ENCODE results near the gene XYLT1. TPM values are rescaled to one million over a fixed set of nuclear protein-coding genes. Genes with fewer than 3 reads are reported as not detected.
"Not testable (repeated sequence)": the region's sequence is repeated elsewhere in the genome, so short reads cannot be mapped to it uniquely, and the experiment has no call there.

XYLT1 gene
- total RNA-seq, 2 donors from 2014 or later: 26.4 to 41.9 TPM

- H3K4me3 Mint-ChIP-seq: no peak overlapping the region
- no peaks in the 10 kb centered on the region for H3K27me3 Mint-ChIP-seq
- ATAC-seq: no peak
- H3K36me3 Mint-ChIP-seq: no peaks in the 10 kb centered on the region
- H3K4me1 Mint-ChIP-seq (ENCODE audit: low read depth in 2 of 2): peaks cover 36 to 47% of the 10 kb centered on the region in 2 donors
- no peak overlapping the region for H3K27ac Mint-ChIP-seq
- peaks cover 7% of the 10 kb centered on the region for H3K9me3 Mint-ChIP-seq
- no peak for DNase-seq (ENCODE audit: low spot score)
These were observed 49.9 kb downstream of the XYLT1 start for GRCh38 chr16:17420816-17421215.

DNA sequence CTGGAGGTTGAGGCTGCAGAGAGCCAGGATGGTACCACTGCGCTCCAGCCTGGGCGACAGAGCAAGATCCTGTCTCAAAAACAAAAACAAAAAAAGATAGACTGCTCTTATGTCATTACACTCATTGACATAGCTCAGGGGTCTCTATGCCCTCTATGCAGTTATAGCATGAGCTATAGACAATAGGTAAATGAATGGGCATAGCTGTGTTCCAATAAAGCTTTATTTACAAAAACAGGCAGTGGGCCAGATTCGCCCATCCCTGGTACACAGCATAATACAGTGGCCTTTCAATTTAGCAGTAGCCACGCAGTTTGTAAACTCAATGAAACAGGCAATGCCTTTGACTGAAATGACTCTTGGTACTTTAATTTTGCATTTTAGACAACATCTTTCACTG, 51.5 kb downstream of the XYLT1 start:
- Mint-ChIP-seq H3K36me3 (no peaks in the 10 kb centered on the region), H3K4me1 (ENCODE audit: low read depth in 2 of 2) (peaks cover 43 to 53% of the 10 kb centered on the region in 2 donors)
- no peak for ATAC-seq

DNA sequence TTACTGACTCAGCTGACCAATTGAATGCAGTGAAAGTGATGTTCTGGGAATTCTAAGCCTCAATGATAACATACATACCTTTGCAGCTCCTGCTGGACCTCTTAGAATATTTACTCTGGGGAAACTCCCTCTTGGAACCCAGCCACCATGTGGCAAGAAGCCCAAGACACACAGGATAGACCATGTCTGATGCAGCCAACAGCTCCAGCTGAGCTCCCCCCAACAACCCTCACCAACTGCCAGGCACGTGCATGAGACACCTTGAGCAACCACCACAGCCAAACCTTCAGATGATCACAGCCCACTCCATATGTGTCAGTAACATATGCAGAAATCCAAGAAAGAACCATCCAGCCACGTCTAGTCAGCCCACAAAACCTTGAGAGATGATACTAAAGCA, 53.0 kb downstream of the XYLT1 start:
- Mint-ChIP-seq H3K4me3 (peak overlapping the region; percentile 59), H3K9me3 (peaks cover 4% of the 10 kb centered on the region), H3K4me1 (ENCODE audit: low read depth in 2 of 2) (peaks cover 49 to 55% of the 10 kb centered on the region in 2 donors), H3K27ac (peak overlapping the region; percentile 67 to 81), H3K27me3 (no peaks in the 10 kb centered on the region), H3K36me3 (no peaks in the 10 kb centered on the region)
- DNase-seq (ENCODE audit: low spot score): no peak
- no peak for ATAC-seq

More for the DNA sequence above, 51.5 kb downstream of the XYLT1 start:
- Mint-ChIP-seq H3K27me3 (no peaks in the 10 kb centered on the region), H3K9me3 (peaks cover 4% of the 10 kb centered on the region), H3K4me3 (no peak overlapping the region), H3K27ac (no peak overlapping the region)
- no peak for DNase-seq (ENCODE audit: low spot score)

- peak; percentile 90 to 91 for ATAC-seq
- Mint-ChIP-seq H3K9me3 (peaks cover 4% of the 10 kb centered on the region), H3K27ac (peak overlapping the region; percentile 67 to 81), H3K36me3 (no peaks in the 10 kb centered on the region), H3K27me3 (no peaks in the 10 kb centered on the region), H3K4me3 (peak overlapping the region; percentile 59), H3K4me1 (ENCODE audit: low read depth in 2 of 2) (peaks cover 55% of the 10 kb centered on the region in 2 donors)
- DNase-seq (ENCODE audit: low spot score): peak; percentile 75
These were observed 54.1 kb downstream of the XYLT1 start for GRCh38 chr16:17416461-17417311.

DNA sequence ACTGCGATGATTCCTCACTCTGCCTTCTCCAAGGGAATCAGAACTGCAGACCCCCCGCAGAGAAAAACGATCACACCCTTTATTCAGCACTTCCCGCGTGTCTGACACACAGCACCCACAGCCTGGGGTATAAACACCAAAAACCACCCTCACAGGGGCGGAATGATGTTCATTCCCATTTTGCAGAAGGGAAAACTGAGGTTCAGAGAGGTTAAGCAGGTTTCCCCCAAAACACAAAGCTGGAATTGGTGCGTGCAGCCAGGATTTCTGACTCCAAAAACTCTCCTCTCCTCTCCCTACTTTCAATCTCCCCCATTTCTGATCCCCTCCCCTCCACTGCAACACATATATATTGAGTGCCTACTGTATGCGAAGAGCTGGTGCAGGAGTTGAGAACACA, 55.8 kb downstream of the XYLT1 start:
- Mint-ChIP-seq H3K36me3 (no peaks in the 10 kb centered on the region), H3K27me3 (no peaks in the 10 kb centered on the region), H3K27ac (peak overlapping the region; percentile 67 to 81), H3K4me1 (ENCODE audit: low read depth in 2 of 2) (peaks cover 49 to 61% of the 10 kb centered on the region in 2 donors), H3K9me3 (peaks cover 4% of the 10 kb centered on the region), H3K4me3 (peak overlapping the region; percentile 59)
- no peak for DNase-seq (ENCODE audit: low spot score)
- ATAC-seq: no peak

- ATAC-seq: peak; percentile 45 to 70
- DNase-seq (ENCODE audit: low spot score): peak; percentile 66
- H3K4me3 Mint-ChIP-seq: peak overlapping the region; percentile 59
- peaks cover 4% of the 10 kb centered on the region for H3K9me3 Mint-ChIP-seq
- no peaks in the 10 kb centered on the region for H3K27me3 Mint-ChIP-seq
- H3K36me3 Mint-ChIP-seq: no peaks in the 10 kb centered on the region
- H3K4me1 Mint-ChIP-seq (ENCODE audit: low read depth in 2 of 2): peaks cover 51 to 61% of the 10 kb centered on the region in 2 donors
- H3K27ac Mint-ChIP-seq: peak overlapping the region; percentile 57 to 81
These were observed 56.3 kb downstream of the XYLT1 start for GRCh38 chr16:17414421-17414820.

- Mint-ChIP-seq H3K4me1 (ENCODE audit: low read depth in 2 of 2) (peaks cover 51 to 68% of the 10 kb centered on the region in 2 donors), H3K36me3 (no peaks in the 10 kb centered on the region), H3K27me3 (no peaks in the 10 kb centered on the region), H3K4me3 (no peak overlapping the region), H3K27ac (peak overlapping the region in 1 of 2 donors; percentile 81), H3K9me3 (peaks cover 4% of the 10 kb centered on the region)
- no peak for DNase-seq (ENCODE audit: low spot score)
- no peak for ATAC-seq
These were observed 57.3 kb downstream of the XYLT1 start for GRCh38 chr16:17413508-17413907.

- no peaks in the 10 kb centered on the region for H3K27me3 Mint-ChIP-seq
- no peak overlapping the region for H3K4me3 Mint-ChIP-seq
- H3K4me1 Mint-ChIP-seq (ENCODE audit: low read depth in 2 of 2): peaks cover 48 to 68% of the 10 kb centered on the region in 2 donors
- DNase-seq (ENCODE audit: low spot score) (no peak), ATAC-seq (no peak)
- peaks cover 3% of the 10 kb centered on the region for H3K9me3 Mint-ChIP-seq
- H3K27ac Mint-ChIP-seq: no peak overlapping the region
- H3K36me3 Mint-ChIP-seq: no peaks in the 10 kb centered on the region
These were observed 58.0 kb downstream of the XYLT1 start for GRCh38 chr16:17412791-17413190.

- no peak overlapping the region for H3K27ac Mint-ChIP-seq
- no peaks in the 10 kb centered on the region for H3K27me3 Mint-ChIP-seq
- H3K4me3 Mint-ChIP-seq: no peak overlapping the region
- DNase-seq (ENCODE audit: low spot score) (no peak), ATAC-seq (no peak)
- peaks cover 42 to 63% of the 10 kb centered on the region in 2 donors for H3K4me1 Mint-ChIP-seq (ENCODE audit: low read depth in 2 of 2)
- no peaks in the 10 kb centered on the region for H3K36me3 Mint-ChIP-seq
- H3K9me3 Mint-ChIP-seq: no peaks in the 10 kb centered on the region
These were observed 58.5 kb downstream of the XYLT1 start for GRCh38 chr16:17412221-17412620.

GRCh38 chr16:17411263-17411662, 59.5 kb downstream of the XYLT1 start:
- Mint-ChIP-seq H3K27me3 (no peaks in the 10 kb centered on the region), H3K36me3 (no peaks in the 10 kb centered on the region), H3K9me3 (no peaks in the 10 kb centered on the region), H3K27ac (no peak overlapping the region), H3K4me3 (no peak overlapping the region), H3K4me1 (ENCODE audit: low read depth in 2 of 2) (peaks cover 32 to 56% of the 10 kb centered on the region in 2 donors)
- DNase-seq (ENCODE audit: low spot score) (no peak), ATAC-seq (no peak)

- not testable (repeated sequence) for DNase-seq (ENCODE audit: low spot score); H3K27me3 Mint-ChIP-seq; H3K4me3 Mint-ChIP-seq; H3K9me3 Mint-ChIP-seq; ATAC-seq; H3K36me3 Mint-ChIP-seq; H3K27ac Mint-ChIP-seq
- H3K4me1 Mint-ChIP-seq (ENCODE audit: low read depth in 2 of 2): peaks cover 23 to 48% of the 10 kb centered on the region in 2 donors
These were observed 60.4 kb downstream of the XYLT1 start for GRCh38 chr16:17410316-17410715.

DNA sequence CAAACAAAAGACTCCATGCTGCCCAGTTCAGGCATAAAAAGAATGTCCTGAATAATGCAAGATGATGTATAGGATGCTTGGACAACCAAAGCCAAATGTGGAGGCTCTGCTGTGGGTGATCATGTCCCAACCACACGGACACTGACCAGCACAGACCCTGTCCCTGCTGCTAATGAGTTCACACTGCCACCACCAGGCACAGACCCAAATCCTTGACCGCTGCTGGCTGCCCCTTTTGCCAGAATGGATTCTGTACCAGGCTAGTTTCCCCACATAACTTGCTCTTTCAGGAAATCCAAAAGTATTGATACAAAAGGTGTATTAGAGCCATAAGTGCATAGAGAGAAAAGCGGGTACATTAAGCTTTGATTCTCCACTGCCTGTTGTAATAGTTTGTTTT, 60.9 kb downstream of the XYLT1 start:
- Mint-ChIP-seq H3K4me1 (ENCODE audit: low read depth in 2 of 2) (peaks cover 19 to 47% of the 10 kb centered on the region in 2 donors), H3K27ac (no peak overlapping the region), H3K27me3 (no peaks in the 10 kb centered on the region), H3K9me3 (no peaks in the 10 kb centered on the region), H3K4me3 (no peak overlapping the region), H3K36me3 (no peaks in the 10 kb centered on the region)
- ATAC-seq: no peak
- DNase-seq (ENCODE audit: low spot score): no peak

DNA sequence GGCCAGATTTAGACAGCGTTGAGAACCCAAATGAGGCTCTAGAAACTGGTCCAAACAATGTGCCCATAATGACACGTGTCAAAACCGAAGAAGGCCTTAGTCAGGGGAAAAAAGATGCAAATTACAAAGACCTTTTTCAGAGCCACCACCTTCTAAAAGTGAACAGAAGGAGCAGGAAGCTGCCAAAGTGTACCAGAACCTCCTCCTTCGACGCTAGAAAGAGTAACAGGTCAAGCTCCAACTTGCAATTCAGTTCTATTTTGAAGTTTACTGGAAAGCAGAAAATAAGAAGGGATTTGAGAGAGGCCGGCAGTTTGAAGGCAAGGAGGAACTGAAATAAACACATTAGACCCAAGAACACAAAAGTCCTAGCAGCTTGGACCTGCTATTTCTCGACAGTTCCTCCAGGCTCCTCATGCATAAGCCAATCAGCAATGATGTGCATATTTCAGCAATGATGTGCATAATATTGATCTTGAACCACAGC, 61.8 kb downstream of the XYLT1 start:
- Mint-ChIP-seq H3K27me3 (no peaks in the 10 kb centered on the region), H3K4me1 (ENCODE audit: low read depth in 2 of 2) (peaks cover 10 to 39% of the 10 kb centered on the region in 2 donors), H3K27ac (peak overlapping the region in 1 of 2 donors; percentile 47), H3K4me3 (no peak overlapping the region), H3K9me3 (no peaks in the 10 kb centered on the region), H3K36me3 (no peaks in the 10 kb centered on the region)
- ATAC-seq: no peak
- no peak for DNase-seq (ENCODE audit: low spot score)

GRCh38 chr16:17408296-17408695, 62.5 kb downstream of the XYLT1 start:
- H3K27me3 Mint-ChIP-seq: no peaks in the 10 kb centered on the region
- no peak for DNase-seq (ENCODE audit: low spot score)
- no peak overlapping the region for H3K4me3 Mint-ChIP-seq
- H3K36me3 Mint-ChIP-seq: no peaks in the 10 kb centered on the region
- H3K27ac Mint-ChIP-seq: peak overlapping the region in 1 of 2 donors; percentile 47
- H3K4me1 Mint-ChIP-seq (ENCODE audit: low read depth in 2 of 2): peaks cover 11 to 41% of the 10 kb centered on the region in 2 donors
- no peaks in the 10 kb centered on the region for H3K9me3 Mint-ChIP-seq
- ATAC-seq: no peak

All from natural killer cell treated with Interleukin-12 subunit alpha and Interleukin-12 subunit beta and Interleukin-15 and Interleukin-18, amount 100 ng/mL, for 72 hours (primary cell).